CD14-positive monocyte (primary cell): Measurements from ENCODE around the gene PPP1R13L. TPM values are rescaled to one million over a fixed set of nuclear protein-coding genes. Genes with fewer than 3 reads are reported as not detected.

Experiments used
- DNase-seq, 3 donors: peaks; one replicate each; pipeline ENCODE4 v3.0.0-alpha.2; 2011 to 2022
- H2AFZ ChIP-seq: 2 replicates; pipeline ENCODE4 v1.6.0; 2012; ENCODE audit warnings: mild to moderate bottlenecking, low read depth, low read length, inconsistent platforms; ENCODE audit not compliant: insufficient read depth, poor library complexity, severe bottlenecking
- H3K27ac ChIP-seq, 2 donors: 1 replicate in 1 of 2; 2 replicates in 1 of 2; pipeline ENCODE4 v1.5.1; 2012 to 2013; ENCODE audit warnings: low read length in 2 of 2, control low read depth in 1 of 2, inconsistent platforms in 1 of 2, low read depth in 1 of 2, mild to moderate bottlenecking in 1 of 2
- H3K27me3 ChIP-seq, 2 donors: one replicate each; pipeline versions ENCODE4 v1.6.0 to v1.6.1; 2011 to 2013; ENCODE audit warnings: low read length in 2 of 2; ENCODE audit not compliant: control insufficient read depth in 2 of 2, insufficient read depth in 2 of 2
- H3K36me3 ChIP-seq, 2 donors: replicated peaks in 1 of 2; 1 replicate in 1 of 2; 2 replicates in 1 of 2; pipeline versions ENCODE4 v1.5.1 to v1.6.1; 2012 to 2013; ENCODE audit warnings: low read length in 2 of 2, control low read depth in 1 of 2, inconsistent platforms in 1 of 2, mild to moderate bottlenecking in 1 of 2; ENCODE audit not compliant: insufficient read depth in 2 of 2, control insufficient read depth in 1 of 2
- H3K4me1 ChIP-seq, 2 donors: 1 replicate in 1 of 2; 2 replicates in 1 of 2; pipeline versions ENCODE4 v1.5.1 to v1.6.1; 2012 to 2013; ENCODE audit warnings: low read length in 2 of 2, control low read depth in 1 of 2, inconsistent platforms in 1 of 2, mild to moderate bottlenecking in 1 of 2, moderate library complexity in 1 of 2; ENCODE audit not compliant: insufficient read depth in 2 of 2, control insufficient read depth in 1 of 2
- H3K4me2 ChIP-seq: replicated peaks from 2 replicates; pipeline ENCODE3; 2012; ENCODE audit warnings: low read length, moderate library complexity, mild to moderate bottlenecking; ENCODE audit not compliant: poor library complexity, severe bottlenecking; ENCODE audit errors: extremely low read depth
- H3K4me3 ChIP-seq, 3 experiments: fragments of 200-600 bp in 1 of 3; sonication (generic) in 1 of 3; replicated peaks in 1 of 3; 1 replicate in 2 of 3; 2 replicates in 1 of 3; pipeline ENCODE4 v1.5.1; 2011 to 2013; ENCODE audit warnings: low read length in 3 of 3, mild to moderate bottlenecking in 3 of 3, control low read depth in 2 of 3, low read depth in 2 of 3, inconsistent platforms in 1 of 3, moderate library complexity in 1 of 3
- H3K79me2 ChIP-seq: 2 replicates; pipeline ENCODE4 v1.6.0; 2012; ENCODE audit warnings: mild to moderate bottlenecking, control low read depth, inconsistent platforms, low read length, moderate library complexity; ENCODE audit not compliant: insufficient read depth
- H3K9ac ChIP-seq: 2 replicates; pipeline ENCODE4 v1.6.0; 2017; ENCODE audit warnings: low read length, mild to moderate bottlenecking; ENCODE audit not compliant: insufficient read depth, poor library complexity, severe bottlenecking
- H3K9me3 ChIP-seq, 2 donors: replicated peaks in 1 of 2; 1 replicate in 1 of 2; 2 replicates in 1 of 2; pipeline versions ENCODE4 v1.5.1 to v1.6.1; 2012 to 2013; ENCODE audit warnings: low read length in 2 of 2, control low read depth in 1 of 2; ENCODE audit not compliant: control insufficient read depth in 1 of 2, insufficient read depth in 1 of 2
- H4K20me1 ChIP-seq: 2 replicates; pipeline ENCODE4 v1.6.0; 2012; ENCODE audit warnings: mild to moderate bottlenecking, low read length, control low read depth, moderate library complexity; ENCODE audit not compliant: insufficient read depth
- H3K27ac Mint-ChIP-seq, 7 donors: one replicate each; pipeline ENCODE4 v1.8.0; 2020; ENCODE audit warnings: mild to moderate bottlenecking in 7 of 7, mixed read lengths in 7 of 7, moderate library complexity in 6 of 7, inconsistent platforms in 2 of 7
- H3K27me3 Mint-ChIP-seq, 3 donors: one replicate each; pipeline ENCODE4 v1.8.0; 2021 to 2022; ENCODE audit warnings: low read depth in 3 of 3, mild to moderate bottlenecking in 3 of 3, mixed read lengths in 3 of 3, moderate library complexity in 3 of 3, inconsistent platforms in 1 of 3
- H3K36me3 Mint-ChIP-seq, 2 donors: one replicate each; pipeline ENCODE4 v1.8.0; 2020; ENCODE audit warnings: mixed read lengths in 2 of 2, inconsistent platforms in 1 of 2, mild to moderate bottlenecking in 1 of 2
- H3K4me1 Mint-ChIP-seq: one replicate; pipeline ENCODE4 v1.8.0; 2020; ENCODE audit warnings: mild to moderate bottlenecking, mixed read lengths
- H3K4me3 Mint-ChIP-seq, 2 donors: one replicate each; pipeline ENCODE4 v1.8.0; 2020; ENCODE audit warnings: mild to moderate bottlenecking in 2 of 2, mixed read lengths in 2 of 2, moderate library complexity in 1 of 2
- H3K9me3 Mint-ChIP-seq, 7 donors: one replicate each; pipeline ENCODE4 v1.8.0; 2020 to 2022; ENCODE audit warnings: mixed read lengths in 7 of 7, mild to moderate bottlenecking in 6 of 7, moderate library complexity in 6 of 7, inconsistent platforms in 2 of 7
- WGBS: methylation state at CpG from one replicate; pipeline ENCODE4 v1.1.5; 2013; ENCODE audit warnings: missing lambda C conversion rate; ENCODE audit not compliant: insufficient coverage; 5-methylcytosine and 5-hydroxymethylcytosine counted together
- intact Hi-C, 2 donors: fragments of 100-400 bp; cut with micrococcal nuclease; formaldehyde crosslinking; loops; one replicate each; pipeline versions ENCODE4 v1.15.0 to v1.15.1; 2023
- polyA plus RNA-seq, 3 donors: library from polyadenylated mRNA; depleted of rRNA in 1 of 3; unstranded in 2 of 3; stranded (reverse) in 1 of 3; fragments of 300-500 nt in 2 of 3; fragments of >200 nt in 1 of 3; fragmentation: Illumina TruSeq in 2 of 3; gene quantifications; 1 replicate in 2 of 3; 2 replicates in 1 of 3; pipeline ENCODE4 v1.2.3, GENCODE V29; 2012 to 2021
- TF ChIP-seq, protein P1 (sequence below): fragments of 200-600 bp; IDR thresholded peaks from one replicate; pipeline ENCODE4 v1.8.0; 2022; ENCODE audit warnings: antibody characterized with exemption, mild to moderate bottlenecking

Gene PPP1R13L
- polyA plus RNA-seq, 3 donors = 0.18 to 1.8 (median 0.45) TPM

DNA sequence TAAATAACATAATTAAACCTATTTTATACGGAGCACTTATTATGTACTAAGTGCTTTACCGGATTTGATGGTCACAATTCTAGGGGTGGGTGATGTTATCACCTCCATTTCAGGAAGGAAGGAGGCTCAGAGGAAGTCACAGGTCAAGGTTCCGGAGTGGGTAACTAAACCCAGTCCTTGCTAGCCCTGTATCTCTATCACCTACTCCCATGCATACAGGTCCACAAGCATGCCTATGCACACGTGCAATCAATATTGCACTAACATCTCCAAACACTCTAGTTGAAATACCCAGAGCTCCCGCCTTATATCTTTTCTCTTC, 45.1 kb upstream of the PPP1R13L start:
- peaks cover 54% of the 10 kb centered on the region for H3K4me1 Mint-ChIP-seq
- WGBS = 3% methylated on average over 3 of the region's 5 CpGs
- peak overlapping the region; percentile 98 to 100 (median 99) for H3K27ac Mint-ChIP-seq

GRCh38 chr19:45448887-45449299, 44.0 kb upstream of the PPP1R13L start:
- intact Hi-C loops = no loop called here
- Histone ChIP-seq H3K27me3 (peaks cover 0 to 16% of the 10 kb centered on the region in 2 donors), H3K4me1 (peaks cover 36 to 48% of the 10 kb centered on the region in 2 donors), H4K20me1 (no peaks in the 10 kb centered on the region), H3K9me3 (no peaks in the 10 kb centered on the region), H3K79me2 (no peaks in the 10 kb centered on the region), H3K27ac (no peak overlapping the region), H3K36me3 (no peaks in the 10 kb centered on the region), H3K4me3 (no peak overlapping the region), H2AFZ (no peak overlapping the region), H3K9ac (no peak overlapping the region), H3K4me2 (no peak overlapping the region)
- H3K4me1 Mint-ChIP-seq = peaks cover 51% of the 10 kb centered on the region
- H3K27me3 Mint-ChIP-seq = peaks cover 14 to 28% (median 26%) of the 10 kb centered on the region in 3 donors
- TF ChIP-seq, protein P1, sequence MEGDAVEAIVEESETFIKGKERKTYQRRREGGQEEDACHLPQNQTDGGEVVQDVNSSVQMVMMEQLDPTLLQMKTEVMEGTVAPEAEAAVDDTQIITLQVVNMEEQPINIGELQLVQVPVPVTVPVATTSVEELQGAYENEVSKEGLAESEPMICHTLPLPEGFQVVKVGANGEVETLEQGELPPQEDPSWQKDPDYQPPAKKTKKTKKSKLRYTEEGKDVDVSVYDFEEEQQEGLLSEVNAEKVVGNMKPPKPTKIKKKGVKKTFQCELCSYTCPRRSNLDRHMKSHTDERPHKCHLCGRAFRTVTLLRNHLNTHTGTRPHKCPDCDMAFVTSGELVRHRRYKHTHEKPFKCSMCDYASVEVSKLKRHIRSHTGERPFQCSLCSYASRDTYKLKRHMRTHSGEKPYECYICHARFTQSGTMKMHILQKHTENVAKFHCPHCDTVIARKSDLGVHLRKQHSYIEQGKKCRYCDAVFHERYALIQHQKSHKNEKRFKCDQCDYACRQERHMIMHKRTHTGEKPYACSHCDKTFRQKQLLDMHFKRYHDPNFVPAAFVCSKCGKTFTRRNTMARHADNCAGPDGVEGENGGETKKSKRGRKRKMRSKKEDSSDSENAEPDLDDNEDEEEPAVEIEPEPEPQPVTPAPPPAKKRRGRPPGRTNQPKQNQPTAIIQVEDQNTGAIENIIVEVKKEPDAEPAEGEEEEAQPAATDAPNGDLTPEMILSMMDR = no peak
- no peak for DNase-seq
- H3K27ac Mint-ChIP-seq = peak overlapping the region in 4 of 7 donors; percentile 53 to 99 (median 80)
- 85% methylated on average over 6 of the region's 7 CpGs for WGBS
- H3K36me3 Mint-ChIP-seq = peaks cover 2 to 4% of the 10 kb centered on the region in 2 donors
- peaks cover 0 to 6% (median 2%) of the 10 kb centered on the region in 7 donors for H3K9me3 Mint-ChIP-seq
- peak overlapping the region in 1 of 2 donors; percentile 46 for H3K4me3 Mint-ChIP-seq

More for the DNA sequence above, 45.1 kb upstream of the PPP1R13L start:
- H3K9me3 Mint-ChIP-seq = peaks cover 0 to 6% (median 0%) of the 10 kb centered on the region in 7 donors
- H2AFZ ChIP-seq = no peak overlapping the region
- peak overlapping the region; percentile 73 for H3K4me2 ChIP-seq
- H3K36me3 Mint-ChIP-seq = peaks cover 2 to 4% of the 10 kb centered on the region in 2 donors
- peak overlapping the region; percentile 94 to 95 for H3K4me3 Mint-ChIP-seq
- peaks cover 0 to 13% of the 10 kb centered on the region in 2 donors for H3K27me3 ChIP-seq
- H3K79me2 ChIP-seq = no peaks in the 10 kb centered on the region
- DNase-seq = peak in 2 of 3 donors; percentile 62 to 72
- no peaks in the 10 kb centered on the region for H3K36me3 ChIP-seq
- H3K27me3 Mint-ChIP-seq = peaks cover 14 to 26% (median 24%) of the 10 kb centered on the region in 3 donors
- H3K27ac ChIP-seq = peak overlapping the region; percentile 73 to 93
- H3K9me3 ChIP-seq = no peaks in the 10 kb centered on the region
- intact Hi-C loops = loop anchor here in 1 of 2 donors (2.0 kb wide), 1 partner anchor 17 kb away; the partner anchor contains the start of gene FOSB
- TF ChIP-seq, protein P1 = no peak
- no peaks in the 10 kb centered on the region for H4K20me1 ChIP-seq
- H3K4me3 ChIP-seq = peak overlapping the region; percentile 36 to 72 (median 54)
- peaks cover 38 to 49% of the 10 kb centered on the region in 2 donors for H3K4me1 ChIP-seq
- H3K9ac ChIP-seq = peak overlapping the region; percentile 78
